Bronchial epithelial cell (primary cell): ENCODE results near the gene CMKLR1. TPM values are rescaled to one million over a fixed set of nuclear protein-coding genes. Genes with fewer than 3 reads are reported as not detected.

Experiments used
- DNase-seq: peaks from one replicate; pipeline ENCODE4 v3.0.0-alpha.2; 2010; ENCODE audit warnings: low read depth
- FAIRE-seq: peaks from 2 replicates; lab custom pipeline; 2011; peaks lifted over from hg19 to GRCh38; lab: Jason Lieb, UNC
- H3K27me3 ChIP-seq: 2 replicates; pipeline ENCODE4 v1.5.1; 2011; ENCODE audit warnings: low read length; ENCODE audit not compliant: control insufficient read depth, insufficient read depth
- H3K36me3 ChIP-seq: 2 replicates; pipeline ENCODE4 v1.5.1; 2011; ENCODE audit warnings: low read length; ENCODE audit not compliant: control insufficient read depth, insufficient read depth
- H3K4me3 ChIP-seq: 2 replicates; pipeline ENCODE4 v1.5.1; 2011; ENCODE audit warnings: mild to moderate bottlenecking, low read depth, low read length, control low read depth
- CTCF ChIP-seq: IDR thresholded peaks from 2 replicates; pipeline ENCODE4 v1.5.1; 2011; ENCODE audit warnings: mild to moderate bottlenecking, moderate library complexity, low read length, control low read depth, inconsistent platforms; ENCODE audit not compliant: insufficient read depth, severe bottlenecking
- total RNA-seq: library from RNA; depleted of rRNA; stranded (reverse); fragments of >200 nt; gene quantifications from 2 replicates; pipeline ENCODE4 v1.2.1, GENCODE V29; 2014

Gene CMKLR1
- total RNA-seq, 1 donor from 2014 or later = not detected

- Histone ChIP-seq H3K36me3 (no peaks in the 10 kb centered on the region), H3K27me3 (no peaks in the 10 kb centered on the region), H3K4me3 (no peak overlapping the region)
- no peak for DNase-seq
- FAIRE-seq = no peak
- no peak for TF ChIP-seq CTCF
These were observed 19.6 kb downstream of the CMKLR1 start for GRCh38 chr12:108319277-108320234.

GRCh38 chr12:108318472-108319275 lies 20.4 kb downstream of the CMKLR1 start:
- DNase-seq (no peak), FAIRE-seq (no peak)
- Histone ChIP-seq H3K4me3 (no peak overlapping the region), H3K27me3 (no peaks in the 10 kb centered on the region), H3K36me3 (no peaks in the 10 kb centered on the region)
- no peak for TF ChIP-seq CTCF

DNA sequence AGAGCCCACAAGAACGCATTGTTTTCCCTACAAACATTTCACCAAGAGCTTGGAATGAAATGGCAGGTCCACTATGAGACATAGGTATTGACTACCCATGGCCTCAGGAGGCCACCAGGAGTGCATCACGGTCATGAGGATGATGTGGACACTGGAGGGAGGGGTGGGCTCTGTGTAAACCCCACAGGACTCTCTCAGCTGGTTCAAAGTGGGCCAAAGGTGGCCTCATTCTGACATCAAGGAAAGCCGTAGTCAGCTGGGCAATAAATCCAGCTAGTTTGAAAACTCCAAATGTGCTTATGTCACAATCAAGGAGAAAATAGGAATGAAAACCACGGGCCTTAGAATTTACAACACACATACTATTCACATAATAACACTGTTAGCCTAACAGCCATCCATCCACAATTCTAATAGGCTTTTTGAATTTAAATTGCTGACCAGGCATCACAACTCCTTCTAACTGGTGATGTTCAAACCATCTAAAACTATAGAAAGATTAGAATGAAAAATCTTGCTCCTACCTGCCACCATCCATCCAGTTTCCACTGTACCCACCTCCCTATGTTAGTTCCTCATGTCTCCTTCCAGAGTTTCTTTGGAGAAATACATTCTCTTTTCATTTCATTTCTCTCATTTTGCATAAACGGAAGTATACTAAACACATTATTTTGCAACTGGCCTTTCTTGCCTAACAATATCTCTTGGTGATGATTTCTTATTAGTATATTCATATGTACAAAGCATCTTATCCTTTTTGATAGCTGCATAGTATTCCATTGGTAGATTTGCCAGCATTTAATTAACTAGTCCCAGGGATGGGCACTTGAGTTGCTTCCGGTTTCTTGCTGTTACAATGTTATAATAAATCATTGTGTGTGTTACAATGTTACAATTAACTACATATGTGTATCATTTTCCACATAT lies 21.5 kb downstream of the CMKLR1 start:
- no peak overlapping the region for H3K4me3 ChIP-seq
- H3K27me3 ChIP-seq = no peaks in the 10 kb centered on the region
- H3K36me3 ChIP-seq = no peaks in the 10 kb centered on the region
- no peak for FAIRE-seq
- TF ChIP-seq CTCF = no peak
- no peak for DNase-seq

- H3K36me3 ChIP-seq = no peaks in the 10 kb centered on the region
- TF ChIP-seq CTCF = no peak
- no peak overlapping the region for H3K4me3 ChIP-seq
- FAIRE-seq (no peak), DNase-seq (no peak)
- no peaks in the 10 kb centered on the region for H3K27me3 ChIP-seq
These were observed 22.7 kb downstream of the CMKLR1 start for GRCh38 chr12:108316176-108317086.
